Aorta (tissue), 5 donors: ENCODE measurements around the gene ERICH3. TPM values are rescaled to one million over a fixed set of nuclear protein-coding genes. Genes with fewer than 3 reads are reported as not detected.

ENCODE experiments used
- ATAC-seq: fragments of 200-7000 bp; cut with Tn5 transposase; one replicate; pipeline ENCODE4 v1.9.1; 2022; ENCODE audit warnings: moderate library complexity; ENCODE audit not compliant: low FRiP score
- DNase-seq, 2 donors: peaks; one replicate each; pipeline ENCODE4 v3.0.0-alpha.2; 2020
- H3K27ac ChIP-seq, 2 donors: one replicate each; pipeline ENCODE4 v1.5.1; 2013; ENCODE audit warnings: low read length in 2 of 2, mild to moderate bottlenecking in 2 of 2, moderate library complexity in 2 of 2, control low read depth in 1 of 2, inconsistent platforms in 1 of 2, low read depth in 1 of 2
- H3K27me3 ChIP-seq, 2 donors: one replicate each; pipeline ENCODE4 v1.6.1; 2013; ENCODE audit warnings: control low read depth in 1 of 2, low read length in 1 of 2, mild to moderate bottlenecking in 1 of 2, moderate library complexity in 1 of 2; ENCODE audit not compliant: insufficient read depth in 2 of 2, control insufficient read depth in 1 of 2
- H3K36me3 ChIP-seq, 2 donors: one replicate each; pipeline ENCODE4 v1.6.1; 2013; ENCODE audit warnings: control low read depth in 1 of 2, low read length in 1 of 2, mild to moderate bottlenecking in 1 of 2; ENCODE audit not compliant: insufficient read depth in 2 of 2, control insufficient read depth in 1 of 2
- H3K4me1 ChIP-seq, 2 donors: one replicate each; pipeline ENCODE4 v1.6.1; 2013; ENCODE audit warnings: low read length in 2 of 2, control low read depth in 1 of 2, mild to moderate bottlenecking in 1 of 2, moderate library complexity in 1 of 2; ENCODE audit not compliant: insufficient read depth in 2 of 2, control insufficient read depth in 1 of 2
- H3K4me3 ChIP-seq, 2 donors: one replicate each; pipeline ENCODE4 v1.5.1; 2013; ENCODE audit warnings: low read length in 2 of 2, control low read depth in 1 of 2, mild to moderate bottlenecking in 1 of 2
- H3K9me3 ChIP-seq: one replicate; pipeline ENCODE4 v1.6.1; 2013; ENCODE audit warnings: mild to moderate bottlenecking, low read length; ENCODE audit not compliant: control insufficient read depth
- WGBS, 2 donors: extraction: QIAGEN DNeasy Blood & Tissue Kit; methylation state at CpG; one replicate each; pipeline ENCODE4 v1.1.7; 2013; 5-methylcytosine and 5-hydroxymethylcytosine counted together
- intact Hi-C, 2 donors: fragments of 100-400 bp; cut with DNase I; formaldehyde crosslinking; loops; one replicate each; pipeline versions ENCODE4 v1.14.2 to v1.15.0; 2022
- polyA plus RNA-seq, 2 donors: library from polyadenylated mRNA; stranded (reverse); fragments of 200-250 nt; gene quantifications; one replicate each; pipeline ENCODE4 v1.2.3, GENCODE V29; 2013
- total RNA-seq, 2 donors: library from RNA; stranded (reverse); fragmentation: NEBNext Ultra II Directional; extraction: Animal tissue kit (Norgen Biotek cat#: 25700); gene quantifications; one replicate each; pipeline ENCODE4 v1.2.1, GENCODE V29; 2021
- donor health status: healthy with polysubstance abuse.
- donor health status: Bipolar disorder and iron deficiency.
- donor health status: DM: no; HTN: no; CAD: no.
- donor health status: DM: no; HTN: no; CAD: no.
- donor health status: DM: yes; HTN: yes; CAD: no.

ERICH3 gene
- total and polyA plus RNA-seq, 4 donors = under 0.01 to 0.42 TPM; not detected in 2

DNA sequence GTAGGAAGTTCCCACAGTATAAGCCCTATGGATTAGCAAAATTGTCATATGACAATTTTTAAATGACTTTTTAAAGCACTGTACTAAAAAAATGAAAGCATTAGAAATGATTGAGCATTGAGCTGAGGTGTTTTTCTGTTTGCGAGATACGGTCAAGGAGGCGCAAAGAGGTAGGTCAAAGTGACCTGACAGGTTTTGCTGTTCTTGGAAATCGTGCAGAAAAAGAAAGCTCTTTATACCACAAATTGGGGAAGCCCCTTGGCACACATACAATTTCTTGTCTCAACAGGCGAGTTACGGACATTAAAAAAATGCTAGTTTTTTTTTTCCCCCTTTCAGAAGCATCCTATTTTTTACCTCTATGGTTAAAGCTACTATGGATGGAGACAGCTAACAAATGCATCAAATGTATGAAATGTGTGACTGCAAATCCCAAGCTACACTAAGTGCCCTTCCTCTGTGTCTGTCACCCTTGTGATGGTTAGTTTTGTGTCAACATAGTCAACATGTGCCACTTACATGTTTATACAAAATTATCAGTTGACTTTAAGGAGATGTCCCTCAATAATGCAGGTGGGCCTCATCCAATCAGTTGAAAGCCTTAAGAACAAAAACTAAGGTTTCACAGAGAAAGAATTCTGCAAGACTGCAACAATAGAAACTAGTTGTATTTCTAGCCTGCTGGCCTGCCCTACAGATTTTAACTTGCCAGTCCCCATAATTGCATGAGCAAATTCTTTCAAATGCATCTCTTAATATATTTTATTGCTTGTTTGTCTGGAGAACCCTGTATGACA is 30.0 kb upstream of the ERICH3 start:
- WGBS, 2 donors = 94 to 96% methylated on average over 6 of the region's 6 CpGs
- Histone ChIP-seq H3K36me3 (peaks cover 4 to 12% of the 10 kb centered on the region in 2 donors), H3K4me3 (no peak overlapping the region), H3K27me3 (no peaks in the 10 kb centered on the region), H3K9me3 (no peaks in the 10 kb centered on the region), H3K4me1 (no peaks in the 10 kb centered on the region), H3K27ac (no peak overlapping the region)
- intact Hi-C loops = no loop called here
- ATAC-seq = no peak
- no peak for DNase-seq

DNA sequence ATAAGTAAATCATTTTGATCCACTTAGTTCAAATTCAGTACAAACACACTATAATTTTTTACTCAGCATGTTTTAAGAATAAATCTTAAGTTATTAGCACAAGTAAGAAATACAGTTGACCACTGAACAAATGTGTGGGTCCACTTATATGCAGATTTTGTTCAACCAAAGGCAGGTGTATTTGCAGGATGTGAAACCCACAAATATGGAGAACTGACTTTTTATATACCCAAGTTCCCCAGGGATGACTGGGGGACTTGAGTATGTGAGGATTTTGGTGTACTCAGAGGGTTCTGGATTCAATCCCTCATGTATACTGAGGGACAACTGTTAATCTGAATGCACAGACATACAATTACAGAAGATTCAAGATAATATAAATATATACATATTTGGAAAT is 25.7 kb upstream of the ERICH3 start:
- Histone ChIP-seq H3K27me3 (no peaks in the 10 kb centered on the region), H3K9me3 (no peaks in the 10 kb centered on the region), H3K27ac (no peak overlapping the region), H3K4me3 (no peak overlapping the region), H3K36me3 (peaks cover 4 to 8% of the 10 kb centered on the region in 2 donors), H3K4me1 (no peaks in the 10 kb centered on the region)
- DNase-seq (no peak), ATAC-seq (no peak)
- intact Hi-C loops = no loop called here

DNA sequence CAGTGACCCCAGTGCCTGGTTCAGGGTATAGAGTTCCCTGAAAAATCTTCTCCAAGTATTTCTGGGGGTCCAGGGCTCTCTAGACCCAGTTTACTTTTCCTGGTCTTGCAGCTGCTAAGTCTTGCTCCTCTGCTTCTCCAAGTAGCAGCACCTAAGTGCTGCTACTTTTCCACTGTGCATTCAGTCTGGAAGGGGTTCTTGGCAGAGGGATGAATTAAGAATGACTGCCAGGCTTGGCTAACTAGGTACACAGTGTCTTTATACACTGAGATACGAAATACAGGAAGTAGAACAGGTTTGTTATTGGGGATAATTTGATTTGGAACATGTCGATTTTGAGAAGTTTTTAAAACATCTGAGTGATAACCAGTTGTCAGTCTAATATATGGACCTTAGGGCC is 24.2 kb upstream of the ERICH3 start:
- DNase-seq = no peak
- WGBS, 2 donors = 69 to 70% methylated on average over 2 of the region's 2 CpGs
- ATAC-seq = no peak

DNA sequence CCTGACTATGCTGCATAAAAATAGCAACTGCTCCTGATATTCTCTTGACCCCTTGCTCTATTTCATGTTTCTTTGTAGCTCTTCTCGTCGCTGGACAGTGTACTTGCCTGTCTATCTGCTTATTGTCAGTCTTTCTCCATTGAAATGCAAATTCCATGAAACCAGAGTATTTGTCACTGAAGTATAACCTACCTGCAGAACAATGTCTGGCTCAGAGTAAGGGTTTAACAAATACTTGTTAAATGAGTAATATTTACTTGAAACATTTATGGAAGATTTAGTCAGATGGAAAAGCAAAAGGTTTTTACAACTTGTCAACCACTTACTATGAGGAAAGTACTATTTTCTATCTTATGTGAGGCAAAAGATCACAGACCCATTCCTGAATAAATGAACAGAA is 19.9 kb upstream of the ERICH3 start:
- WGBS, 2 donors = 51 to 82% methylated on average over 2 of the region's 2 CpGs
- Histone ChIP-seq H3K4me1 (no peaks in the 10 kb centered on the region), H3K36me3 (no peaks in the 10 kb centered on the region), H3K27ac (no peak overlapping the region), H3K4me3 (no peak overlapping the region), H3K9me3 (no peaks in the 10 kb centered on the region), H3K27me3 (no peaks in the 10 kb centered on the region)
- intact Hi-C loops = no loop called here
- DNase-seq = no peak
- no peak for ATAC-seq

More for the DNA sequence above, 24.2 kb upstream of the ERICH3 start:
- H3K36me3 ChIP-seq = peaks cover 0 to 4% of the 10 kb centered on the region in 2 donors
- H3K4me3 ChIP-seq = no peak overlapping the region
- intact Hi-C loops = no loop called here
- no peaks in the 10 kb centered on the region for H3K4me1 ChIP-seq
- H3K27me3 ChIP-seq = no peaks in the 10 kb centered on the region
- H3K9me3 ChIP-seq = no peaks in the 10 kb centered on the region
- no peak overlapping the region for H3K27ac ChIP-seq

DNA sequence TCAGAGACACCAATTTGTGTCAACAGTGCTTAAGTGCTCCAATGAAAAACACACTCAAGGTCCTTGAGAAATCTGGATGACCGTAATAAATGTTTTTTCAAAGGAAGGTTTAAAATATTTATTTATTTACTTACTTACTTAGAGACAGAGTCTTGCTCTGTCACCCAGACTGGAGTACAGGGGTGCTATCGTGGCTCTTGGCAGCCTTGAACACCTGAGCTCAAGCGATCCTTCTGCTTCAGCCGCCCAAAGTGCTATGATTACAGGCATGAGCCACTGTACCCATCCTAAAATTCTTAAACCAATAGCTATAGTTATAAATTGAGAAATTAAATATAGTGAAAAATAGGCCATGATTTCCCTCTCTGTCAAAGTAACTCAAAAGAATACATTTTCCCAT is 17.3 kb upstream of the ERICH3 start:
- no peaks in the 10 kb centered on the region for H3K27me3 ChIP-seq
- H3K27ac ChIP-seq = no peak overlapping the region
- no peaks in the 10 kb centered on the region for H3K4me1 ChIP-seq
- ATAC-seq (no peak), DNase-seq (no peak)
- H3K36me3 ChIP-seq = no peaks in the 10 kb centered on the region
- H3K4me3 ChIP-seq = no peak overlapping the region
- no peaks in the 10 kb centered on the region for H3K9me3 ChIP-seq
- WGBS, 2 donors = 75 to 84% methylated on average over 4 of the region's 4 CpGs
- intact Hi-C loops = no loop called here

DNA sequence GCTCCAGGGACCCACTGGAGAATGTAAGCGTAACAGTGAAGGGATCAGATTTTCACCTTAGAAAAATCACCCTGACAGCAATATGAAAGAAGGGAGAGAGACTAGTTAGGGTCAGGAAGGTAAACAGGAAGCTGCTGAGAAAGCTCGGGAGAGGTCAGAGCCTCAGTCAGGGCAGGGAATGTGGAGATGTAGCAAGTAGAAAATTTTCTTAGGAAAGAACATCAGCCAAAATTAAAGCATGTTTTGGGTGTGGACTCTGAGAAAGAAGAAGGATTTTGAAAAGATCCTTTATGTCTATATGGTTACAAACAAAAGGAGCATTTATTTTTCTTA is 16.7 kb upstream of the ERICH3 start:
- Histone ChIP-seq H3K27ac (no peak overlapping the region), H3K9me3 (no peaks in the 10 kb centered on the region), H3K36me3 (no peaks in the 10 kb centered on the region), H3K27me3 (no peaks in the 10 kb centered on the region), H3K4me3 (no peak overlapping the region), H3K4me1 (no peaks in the 10 kb centered on the region)
- 20 to 21% methylated on average over 2 of the region's 2 CpGs for WGBS, 2 donors
- DNase-seq = no peak
- intact Hi-C loops = no loop called here
- ATAC-seq = no peak

DNA sequence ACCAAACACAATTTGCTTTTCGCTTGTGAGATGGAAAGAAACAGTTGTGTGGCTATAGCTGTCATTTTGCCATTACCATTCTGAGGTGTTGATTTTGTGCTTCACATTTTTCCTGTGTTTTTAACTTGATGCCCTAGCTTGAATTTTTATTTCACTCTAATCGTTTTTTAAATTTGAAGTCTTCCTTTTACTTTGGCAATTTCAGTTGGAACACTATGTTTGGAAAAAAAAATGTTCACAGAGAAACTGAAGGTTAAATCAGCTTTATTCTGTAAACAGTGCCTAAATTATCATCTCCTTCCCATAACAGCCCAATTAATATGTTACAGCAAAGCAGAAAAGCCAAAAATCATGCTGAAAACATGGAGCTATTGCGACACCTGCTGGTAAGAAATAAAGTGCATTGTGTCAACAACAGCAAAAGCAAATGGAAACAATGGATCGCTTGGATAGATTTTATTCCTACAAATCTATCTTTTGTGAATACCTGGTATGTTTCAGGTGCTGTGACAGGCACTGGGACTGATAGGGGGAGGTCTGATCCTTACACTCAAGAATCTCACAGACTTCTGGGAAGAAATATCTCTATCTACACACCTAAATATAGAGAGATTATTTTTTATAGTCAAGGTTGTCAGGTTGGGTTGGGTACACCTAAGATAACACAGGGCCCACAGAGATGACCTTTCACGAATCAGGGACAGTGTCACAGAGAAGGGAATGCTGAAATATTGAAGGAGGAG is 16.2 kb upstream of the ERICH3 start:
- ATAC-seq (peak; percentile 63), DNase-seq (no peak)
- Histone ChIP-seq H3K4me1 (no peaks in the 10 kb centered on the region), H3K9me3 (no peaks in the 10 kb centered on the region), H3K27ac (no peak overlapping the region), H3K27me3 (no peaks in the 10 kb centered on the region), H3K36me3 (no peaks in the 10 kb centered on the region), H3K4me3 (no peak overlapping the region)
- 8 to 20% methylated on average over 5 of the region's 5 CpGs for WGBS, 2 donors
- intact Hi-C loops = no loop called here

DNA sequence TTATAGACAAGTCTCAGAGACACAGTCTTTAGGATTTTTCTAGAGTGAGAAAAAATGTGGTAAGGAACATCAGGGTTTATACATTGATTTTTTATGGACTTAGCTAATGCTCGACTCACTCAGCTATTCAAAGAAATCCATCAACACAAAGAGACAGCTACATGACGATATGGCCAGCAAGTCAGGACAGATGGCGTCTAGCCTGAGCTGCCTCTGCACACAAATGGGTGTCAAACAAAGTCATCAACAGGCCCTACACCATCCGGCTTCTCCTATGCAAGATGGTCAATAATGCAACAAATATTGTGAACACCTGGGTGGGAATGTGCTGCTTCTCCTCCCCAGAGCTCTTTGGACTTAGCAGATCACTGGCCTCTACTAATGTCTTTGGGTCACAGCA is 13.3 kb upstream of the ERICH3 start:
- intact Hi-C loops = no loop called here
- 61 to 65% methylated on average over 4 of the region's 4 CpGs for WGBS, 2 donors

DNA sequence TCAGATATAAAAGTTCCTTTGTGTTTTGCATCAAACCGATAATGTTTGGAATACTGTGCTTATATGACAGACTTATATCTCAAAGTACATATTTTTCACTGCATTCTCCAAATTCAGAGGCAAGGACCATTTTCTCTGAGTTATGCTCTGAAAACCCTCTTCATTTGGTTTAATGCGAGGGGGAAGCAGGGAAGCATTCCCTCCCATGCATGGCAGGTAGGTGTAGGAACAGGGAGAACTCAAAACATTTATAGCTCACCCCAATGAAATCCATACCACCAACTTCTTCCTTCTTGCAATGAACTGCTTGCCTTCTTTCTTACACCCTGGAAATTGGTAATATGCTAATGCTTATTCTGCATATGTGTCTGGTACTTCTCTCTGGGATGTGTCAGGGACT is 10.7 kb upstream of the ERICH3 start:
- Histone ChIP-seq H3K4me1 (no peaks in the 10 kb centered on the region), H3K27me3 (no peaks in the 10 kb centered on the region), H3K27ac (no peak overlapping the region), H3K36me3 (no peaks in the 10 kb centered on the region), H3K4me3 (no peak overlapping the region), H3K9me3 (no peaks in the 10 kb centered on the region)
- intact Hi-C loops = no loop called here
- WGBS, 2 donors = 80 to 95% methylated on average over 2 of the region's 2 CpGs
- ATAC-seq = no peak
- no peak for DNase-seq

More for the DNA sequence above, 13.3 kb upstream of the ERICH3 start:
- DNase-seq (no peak), ATAC-seq (no peak)
- H3K36me3 ChIP-seq = no peaks in the 10 kb centered on the region
- no peaks in the 10 kb centered on the region for H3K27me3 ChIP-seq
- H3K9me3 ChIP-seq = no peaks in the 10 kb centered on the region
- no peak overlapping the region for H3K27ac ChIP-seq
- H3K4me3 ChIP-seq = no peak overlapping the region
- no peaks in the 10 kb centered on the region for H3K4me1 ChIP-seq
